Mucosa of descending colon (tissue), 3 donors: ENCODE measurements around the gene FCRLB. TPM values are rescaled to one million over a fixed set of nuclear protein-coding genes. Genes with fewer than 3 reads are reported as not detected.
"Not testable (repeated sequence)": the region's sequence is repeated elsewhere in the genome, so short reads cannot be mapped to it uniquely, and the experiment has no call there.

Experiments
- ATAC-seq: fragments of 200-7000 bp; cut with Tn5 transposase; one replicate; pipeline ENCODE4 v1.9.1; 2020; ENCODE audit warnings: mild to moderate bottlenecking, moderate library complexity
- DNase-seq, 3 donors: peaks; one replicate each; pipeline ENCODE4 v3.0.0-alpha.2; 2020
- H3K36me3 ChIP-seq: fragments of 200-600 bp; one replicate; pipeline ENCODE4 v1.8.0; 2021; ENCODE audit warnings: low read depth, mild to moderate bottlenecking
- H3K4me1 ChIP-seq: fragments of 200-600 bp; one replicate; pipeline ENCODE4 v1.8.0; 2021; ENCODE audit warnings: low read depth, mild to moderate bottlenecking
- H3K4me3 ChIP-seq: fragments of 200-600 bp; one replicate; pipeline ENCODE4 v1.8.0; 2021; ENCODE audit warnings: mild to moderate bottlenecking
- H3K9me3 ChIP-seq: fragments of 200-600 bp; one replicate; pipeline ENCODE4 v1.8.0; 2021; ENCODE audit warnings: mild to moderate bottlenecking
- CTCF ChIP-seq: fragments of 200-600 bp; IDR thresholded peaks from one replicate; pipeline ENCODE4 v1.8.0; 2022; ENCODE audit warnings: antibody characterized with exemption, mild to moderate bottlenecking
- intact Hi-C, 2 donors: fragments of 100-400 bp; cut with DNase I in 1 of 2; cut with micrococcal nuclease in 1 of 2; formaldehyde crosslinking; loops; one replicate each; pipeline versions ENCODE4 v1.11.0 to v1.11.1; 2022; cut with DNase I, micrococcal nuclease
- total RNA-seq, 3 donors: library from RNA; stranded (reverse); fragmentation: NEBNext Ultra II Directional in 2 of 3; extraction: Animal tissue kit (Norgen Biotek cat#: 25700) in 2 of 3; gene quantifications; one replicate each; pipeline versions ENCODE4 v1.2.1 to v1.2.4, GENCODE V29; 2021 to 2023
- donor health status: DM: no; HTN: no; CAD: no; lungs with moderate emphysema.
- donor health status: DM: no; HTN: no; CAD: no.
- donor health status: DM: no; HTN: yes; CAD: no.

Gene FCRLB
- total RNA-seq, 3 donors from 2014 or later = 0.28 TPM; not detected in 2

GRCh38 chr1:161681879-161682278, 39.5 kb upstream of the FCRLB start:
- no peak for DNase-seq
- Histone ChIP-seq H3K9me3 (no peaks in the 10 kb centered on the region), H3K4me3 (no peak overlapping the region), H3K4me1 (no peaks in the 10 kb centered on the region), H3K36me3 (no peaks in the 10 kb centered on the region)
- TF ChIP-seq CTCF = no peak
- intact Hi-C loops = no loop called here
- ATAC-seq = no peak

- Histone ChIP-seq H3K4me1 (no peaks in the 10 kb centered on the region), H3K36me3 (no peaks in the 10 kb centered on the region), H3K9me3 (no peaks in the 10 kb centered on the region), H3K4me3 (no peak overlapping the region)
- DNase-seq = no peak
- intact Hi-C loops = no loop called here
- no peak for ATAC-seq
- TF ChIP-seq CTCF = no peak
These were observed 32.4 kb upstream of the FCRLB start for GRCh38 chr1:161688946-161689345.

- Histone ChIP-seq H3K9me3 (no peaks in the 10 kb centered on the region), H3K36me3 (no peaks in the 10 kb centered on the region), H3K4me3 (no peak overlapping the region), H3K4me1 (no peaks in the 10 kb centered on the region)
- intact Hi-C loops = no loop called here
- DNase-seq (no peak), ATAC-seq (no peak)
- TF ChIP-seq CTCF = no peak
These were observed 29.5 kb upstream of the FCRLB start for GRCh38 chr1:161691846-161692245.

- ATAC-seq, H3K36me3 ChIP-seq, H3K4me3 ChIP-seq, H3K9me3 ChIP-seq, H3K4me1 ChIP-seq, DNase-seq, intact Hi-C loops: not testable (repeated sequence)
These were observed 28.2 kb upstream of the FCRLB start for GRCh38 chr1:161693020-161693712.

- H3K4me1 ChIP-seq, DNase-seq, H3K4me3 ChIP-seq, H3K36me3 ChIP-seq, intact Hi-C loops, H3K9me3 ChIP-seq, ATAC-seq: not testable (repeated sequence)
These were observed 23.0 kb upstream of the FCRLB start for GRCh38 chr1:161698302-161698701.

GRCh38 chr1:161702250-161702649, 19.1 kb upstream of the FCRLB start:
- ATAC-seq (peak; percentile 97), DNase-seq (peak; percentile 58 to 74 (median 63))
- intact Hi-C loops = no loop called here
- no peak overlapping the region for H3K4me3 ChIP-seq
- TF ChIP-seq CTCF = no peak
- no peaks in the 10 kb centered on the region for H3K36me3 ChIP-seq
- no peaks in the 10 kb centered on the region for H3K4me1 ChIP-seq
- no peaks in the 10 kb centered on the region for H3K9me3 ChIP-seq

GRCh38 chr1:161705537-161705936, 15.8 kb upstream of the FCRLB start:
- peak in 1 of 3 donors; percentile 48 for DNase-seq

More at GRCh38 chr1:161705537-161705936, 15.8 kb upstream of the FCRLB start:
- Histone ChIP-seq H3K4me1 (no peaks in the 10 kb centered on the region), H3K36me3 (no peaks in the 10 kb centered on the region), H3K4me3 (no peak overlapping the region), H3K9me3 (no peaks in the 10 kb centered on the region)
- no peak for TF ChIP-seq CTCF
- intact Hi-C loops = no loop called here
- ATAC-seq = peak; percentile 52
